Keratinocyte (primary cell): ENCODE data around the gene DNAJB13.

Source experiments
- CTCF ChIP-seq, 3 experiments: IDR thresholded peaks in 1 of 3; conservative IDR thresholded peaks in 1 of 3; optimal IDR thresholded peaks in 1 of 3; 2 replicates in 2 of 3; 3 replicates in 1 of 3; pipeline versions ENCODE3 to v1.5.1; 2011; ENCODE audit warnings: low read length in 3 of 3, mild to moderate bottlenecking in 3 of 3, moderate library complexity in 2 of 3, control low read depth in 1 of 3, inconsistent platforms in 1 of 3; ENCODE audit not compliant: insufficient read depth in 2 of 3; ENCODE audit errors: extremely low read depth in 1 of 3
- EZH2 ChIP-seq: IDR thresholded peaks from one replicate; pipeline ENCODE4 v1.6.1; 2012; ENCODE audit warnings: inconsistent platforms, mild to moderate bottlenecking, low read length, moderate library complexity

DNA sequence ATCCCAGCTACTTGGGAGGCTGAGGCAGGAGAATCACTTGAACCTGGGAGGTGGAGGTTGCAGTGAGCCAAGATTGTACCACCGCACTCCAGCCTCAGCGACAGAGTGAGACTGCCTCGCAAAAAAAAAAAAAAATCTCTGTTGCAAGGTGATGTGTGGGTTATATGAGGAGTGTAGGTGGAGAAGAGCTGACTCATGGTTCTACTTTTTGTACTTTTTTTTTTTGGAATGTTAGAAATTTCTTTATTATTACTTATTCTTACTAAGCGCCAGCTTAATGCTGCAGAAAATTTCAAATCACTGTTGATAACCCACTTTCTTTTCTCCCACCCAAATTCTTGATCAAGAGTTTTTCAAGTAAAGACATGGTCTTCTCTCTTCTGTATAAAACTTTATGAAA is 29.6 kb upstream of the DNAJB13 start:
- no peak for TF ChIP-seq CTCF (optimal IDR thresholded peaks at IDR 0.05 in 1 of 3, IDR thresholded peaks at IDR 0.05 in 1 of 3, conservative IDR thresholded peaks at IDR 0.05 in 1 of 3; ENCODE audit: extremely low read depth in 1 of 3, insufficient read depth in 2 of 3, low read length in 3 of 3)
- no peak for TF ChIP-seq EZH2
